ENCODE measurements around the gene RASGRF2.

RASGRF2 gene

GRCh38 chr5:81241001-81241400 lies 280.8 kb downstream of the RASGRF2 start:
- Histone ChIP-seq H3K9me3 (no peaks in the 10 kb centered on the region), H3K27me3 (no peaks in the 10 kb centered on the region), H3K4me1 (peaks cover 6% of the 10 kb centered on the region), H3K4me3 (ENCODE audit: low read depth, low read length) (no peak overlapping the region), H3K36me3 (no peaks in the 10 kb centered on the region)
- no peak for TF ChIP-seq CTCF (IDR thresholded peaks at IDR 0.05; ENCODE audit: low read depth, low read length)
- DNase-seq = no peak

GRCh38 chr5:81241961-81242648 lies 281.9 kb downstream of the RASGRF2 start:
- Histone ChIP-seq H3K36me3 (no peaks in the 10 kb centered on the region), H3K27me3 (no peaks in the 10 kb centered on the region), H3K9me3 (no peaks in the 10 kb centered on the region), H3K4me1 (peaks cover 6% of the 10 kb centered on the region), H3K4me3 (ENCODE audit: low read depth, low read length) (no peak overlapping the region)
- no peak for DNase-seq
- TF ChIP-seq CTCF (IDR thresholded peaks at IDR 0.05; ENCODE audit: low read depth, low read length) = no peak

GRCh38 chr5:81242906-81243436 lies 282.8 kb downstream of the RASGRF2 start:
- no peaks in the 10 kb centered on the region for H3K27me3 ChIP-seq
- H3K36me3 ChIP-seq = no peaks in the 10 kb centered on the region
- no peak for TF ChIP-seq CTCF (IDR thresholded peaks at IDR 0.05; ENCODE audit: low read depth, low read length)
- no peak overlapping the region for H3K4me3 ChIP-seq (ENCODE audit: low read depth, low read length)
- peaks cover 7% of the 10 kb centered on the region for H3K4me1 ChIP-seq
- H3K9me3 ChIP-seq = no peaks in the 10 kb centered on the region
- DNase-seq = no peak

GRCh38 chr5:81244451-81244850 lies 284.3 kb downstream of the RASGRF2 start:
- no peaks in the 10 kb centered on the region for H3K27me3 ChIP-seq
- DNase-seq = no peak
- no peak overlapping the region for H3K4me3 ChIP-seq (ENCODE audit: low read depth, low read length)
- H3K36me3 ChIP-seq = no peaks in the 10 kb centered on the region
- no peak for TF ChIP-seq CTCF (IDR thresholded peaks at IDR 0.05; ENCODE audit: low read depth, low read length)
- H3K4me1 ChIP-seq = peaks cover 10% of the 10 kb centered on the region
- H3K9me3 ChIP-seq = no peaks in the 10 kb centered on the region

GRCh38 chr5:81245871-81246235 lies 285.7 kb downstream of the RASGRF2 start:
- Histone ChIP-seq H3K36me3 (no peaks in the 10 kb centered on the region), H3K9me3 (no peaks in the 10 kb centered on the region), H3K27me3 (no peaks in the 10 kb centered on the region), H3K4me3 (ENCODE audit: low read depth, low read length) (no peak overlapping the region), H3K4me1 (peaks cover 10% of the 10 kb centered on the region)
- no peak for TF ChIP-seq CTCF (IDR thresholded peaks at IDR 0.05; ENCODE audit: low read depth, low read length)
- no peak for DNase-seq

- Histone ChIP-seq H3K9me3 (no peaks in the 10 kb centered on the region), H3K27me3 (no peaks in the 10 kb centered on the region)
- no peak for TF ChIP-seq CTCF (IDR thresholded peaks at IDR 0.05; ENCODE audit: low read depth, low read length)
These were observed 286.5 kb downstream of the RASGRF2 start for GRCh38 chr5:81246697-81247096.

More at GRCh38 chr5:81246697-81247096, 286.5 kb downstream of the RASGRF2 start:
- Histone ChIP-seq H3K36me3 (no peaks in the 10 kb centered on the region), H3K4me3 (ENCODE audit: low read depth, low read length) (no peak overlapping the region), H3K4me1 (peaks cover 10% of the 10 kb centered on the region)
- no peak for DNase-seq
